Nephron progenitor cell (in vitro differentiated cells): ENCODE measurements around the gene NKX6-2.

Experiments
- DNase-seq: peaks from one replicate; pipeline ENCODE4 v3.0.0; 2021
- H3K27ac Mint-ChIP-seq: 2 replicates; pipeline ENCODE4 v1.8.0; 2021; ENCODE audit warnings: mild to moderate bottlenecking, moderate library complexity, mixed read lengths
- H3K27me3 Mint-ChIP-seq: 2 replicates; pipeline ENCODE4 v1.8.0; 2021; ENCODE audit warnings: mild to moderate bottlenecking, low read depth, mixed read lengths; ENCODE audit not compliant: poor library complexity
- H3K36me3 Mint-ChIP-seq: 2 replicates; pipeline ENCODE4 v1.8.0; 2021; ENCODE audit warnings: low read depth, mixed read lengths
- H3K4me1 Mint-ChIP-seq: 2 replicates; pipeline ENCODE4 v1.8.0; 2021; ENCODE audit warnings: mixed read lengths
- H3K4me3 Mint-ChIP-seq: 2 replicates; pipeline ENCODE4 v1.8.0; 2021; ENCODE audit warnings: mild to moderate bottlenecking, moderate library complexity, mixed read lengths
- H3K9me3 Mint-ChIP-seq: 2 replicates; pipeline ENCODE4 v1.8.0; 2021; ENCODE audit warnings: mild to moderate bottlenecking, moderate library complexity, mixed read lengths
- CTCF ChIP-seq: fragments of 200-600 bp; sonication (generic); IDR thresholded peaks from 2 replicates; pipeline ENCODE4 v1.5.0; 2021; ENCODE audit warnings: antibody characterized with exemption

Gene NKX6-2

GRCh38 chr10:132749371-132749795, 36.6 kb downstream of the NKX6-2 start:
- H3K27ac Mint-ChIP-seq = no peak overlapping the region
- DNase-seq = peak; percentile 20
- peaks cover 15% of the 10 kb centered on the region for H3K27me3 Mint-ChIP-seq
- H3K36me3 Mint-ChIP-seq = peaks cover 9% of the 10 kb centered on the region
- peaks cover 47% of the 10 kb centered on the region for H3K4me1 Mint-ChIP-seq
- TF ChIP-seq CTCF = no peak
- no peak overlapping the region for H3K4me3 Mint-ChIP-seq
- H3K9me3 Mint-ChIP-seq = no peaks in the 10 kb centered on the region

GRCh38 chr10:132748545-132749370, 37.2 kb downstream of the NKX6-2 start:
- H3K36me3 Mint-ChIP-seq = peaks cover 3% of the 10 kb centered on the region

GRCh38 chr10:132748135-132748534, 37.8 kb downstream of the NKX6-2 start:
- peak overlapping the region; percentile 64 for H3K4me3 Mint-ChIP-seq
- TF ChIP-seq CTCF = no peak
- H3K27me3 Mint-ChIP-seq = peaks cover 15% of the 10 kb centered on the region
- peaks cover 58% of the 10 kb centered on the region for H3K4me1 Mint-ChIP-seq
- no peaks in the 10 kb centered on the region for H3K9me3 Mint-ChIP-seq
- DNase-seq = no peak
- H3K36me3 Mint-ChIP-seq = no peaks in the 10 kb centered on the region
- peak overlapping the region; percentile 39 for H3K27ac Mint-ChIP-seq

More at GRCh38 chr10:132748545-132749370, 37.2 kb downstream of the NKX6-2 start:
- Mint-ChIP-seq H3K27me3 (peaks cover 15% of the 10 kb centered on the region), H3K9me3 (no peaks in the 10 kb centered on the region), H3K27ac (peak overlapping the region; percentile 39), H3K4me3 (peak overlapping the region; percentile 64), H3K4me1 (peaks cover 53% of the 10 kb centered on the region)
- TF ChIP-seq CTCF = no peak
- DNase-seq = peak; percentile 50

- Mint-ChIP-seq H3K36me3 (no peaks in the 10 kb centered on the region), H3K9me3 (no peaks in the 10 kb centered on the region), H3K27ac (no peak overlapping the region), H3K4me3 (peak overlapping the region; percentile 28), H3K4me1 (peaks cover 68% of the 10 kb centered on the region), H3K27me3 (peaks cover 20% of the 10 kb centered on the region)
- TF ChIP-seq CTCF = no peak
- peak; percentile 56 for DNase-seq
Measured at GRCh38 chr10:132746801-132747625, 38.9 kb downstream of the NKX6-2 start.

GRCh38 chr10:132746386-132746785, 39.6 kb downstream of the NKX6-2 start:
- peaks cover 72% of the 10 kb centered on the region for H3K4me1 Mint-ChIP-seq

More at GRCh38 chr10:132746386-132746785, 39.6 kb downstream of the NKX6-2 start:
- no peaks in the 10 kb centered on the region for H3K36me3 Mint-ChIP-seq
- H3K27me3 Mint-ChIP-seq = peaks cover 24% of the 10 kb centered on the region
- no peak for TF ChIP-seq CTCF
- H3K9me3 Mint-ChIP-seq = no peaks in the 10 kb centered on the region
- H3K27ac Mint-ChIP-seq = no peak overlapping the region
- no peak for DNase-seq
- H3K4me3 Mint-ChIP-seq = no peak overlapping the region
